Stimulated activated CD8-positive, alpha-beta memory T cell treated with anti-CD3 and anti-CD28 coated beads, Interleukin-2, amount 100 ng/mL, for 1 hour (primary cell): Measurements from ENCODE around the gene PCDHGB2.
"Not testable (repeated sequence)": the region's sequence is repeated elsewhere in the genome, so short reads cannot be mapped to it uniquely, and the experiment has no call there.

Experiments used
- DNase-seq, 2 donors: peaks; one replicate each; pipeline ENCODE4 v3.0.0-alpha.2; 2020; ENCODE audit warnings: low read depth in 2 of 2

Gene PCDHGB2

DNA sequence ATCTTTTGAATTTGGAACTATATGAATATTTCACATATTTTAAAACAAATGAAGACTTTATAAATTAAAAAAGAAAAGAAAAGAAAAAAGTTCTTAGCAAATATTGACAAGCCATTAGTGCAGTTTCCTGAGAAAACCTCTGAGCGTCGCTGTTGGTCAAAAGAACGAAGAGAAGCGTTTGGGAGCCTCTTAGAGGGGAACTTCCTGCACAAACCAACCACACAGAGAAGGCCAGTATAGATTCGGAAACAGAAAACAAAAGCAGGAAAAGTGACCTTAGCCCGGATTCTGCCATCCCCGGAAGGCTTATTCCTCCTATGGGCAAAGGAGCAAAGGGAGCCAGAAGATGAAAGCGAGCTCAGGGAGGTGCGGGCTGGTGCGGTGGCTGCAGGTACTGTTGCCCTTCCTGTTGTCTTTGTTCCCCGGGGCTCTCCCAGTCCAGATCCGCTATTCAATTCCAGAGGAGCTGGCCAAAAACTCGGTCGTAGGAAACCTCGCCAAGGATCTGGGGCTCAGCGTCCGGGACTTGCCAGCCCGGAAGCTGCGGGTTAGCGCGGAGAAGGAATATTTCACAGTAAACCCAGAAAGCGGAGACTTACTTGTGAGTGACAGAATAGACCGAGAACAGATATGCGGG lies at the start of gene PCDHGB2:
Gene PCDHGB2 (plus strand): TSS at position 205 of the 637 bp plus-strand sequence. CDS start 142 bp downstream, at position 347.
- no peak for DNase-seq

DNA sequence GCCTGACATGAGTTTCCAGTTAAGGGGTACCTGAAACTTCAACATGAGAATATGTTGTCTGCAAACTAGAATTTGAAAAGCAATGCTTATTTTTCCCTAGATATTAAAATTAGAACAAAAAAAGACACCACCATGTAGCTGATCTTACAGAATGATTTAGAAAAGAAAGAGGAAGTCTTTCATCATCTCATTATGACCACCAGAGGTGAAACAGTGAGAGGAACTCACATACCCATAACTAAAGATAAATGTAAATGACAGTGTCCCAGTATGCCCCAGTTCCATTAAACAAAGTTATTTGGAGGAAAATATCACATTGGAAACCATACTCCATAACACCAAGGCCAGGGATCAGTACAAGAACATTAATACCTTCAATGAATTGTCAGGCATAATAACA lies 46.1 kb upstream of the PCDHGB2 start:
- no peak for DNase-seq

GRCh38 chr5:141316963-141317362 lies 42.8 kb upstream of the PCDHGB2 start:
- DNase-seq, result not testable (repeated sequence)

DNA sequence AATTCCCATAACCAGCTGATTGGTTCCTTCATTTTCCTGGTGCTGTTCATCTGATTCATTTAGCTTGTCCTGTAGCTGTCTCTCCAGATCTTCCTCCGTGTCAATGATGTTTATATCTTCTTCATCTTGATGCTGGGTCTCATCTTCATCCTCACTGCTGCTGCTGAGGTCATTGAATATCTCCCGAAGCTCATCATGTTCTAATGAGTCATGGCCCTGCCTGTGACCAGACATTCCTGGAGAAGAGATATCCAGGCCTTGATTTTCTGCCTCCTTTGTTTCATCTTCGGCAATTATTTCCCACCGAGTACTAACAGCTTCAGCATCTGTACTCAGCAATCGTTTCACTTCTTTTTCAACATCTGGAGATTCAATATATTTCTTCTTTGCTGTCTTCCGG lies 40.6 kb upstream of the PCDHGB2 start:
- no peak for DNase-seq

GRCh38 chr5:141319699-141320098 lies 40.1 kb upstream of the PCDHGB2 start:
- no peak for DNase-seq

- DNase-seq, result peak; percentile 85 to 90
These were observed 39.3 kb upstream of the PCDHGB2 start, which contains the start of gene TAF7 for GRCh38 chr5:141320225-141321169. Gene TAF7, minus strand, starts transcription at chr5:141320784. Its CDS starts 740 bp downstream, at chr5:141320044.

DNA sequence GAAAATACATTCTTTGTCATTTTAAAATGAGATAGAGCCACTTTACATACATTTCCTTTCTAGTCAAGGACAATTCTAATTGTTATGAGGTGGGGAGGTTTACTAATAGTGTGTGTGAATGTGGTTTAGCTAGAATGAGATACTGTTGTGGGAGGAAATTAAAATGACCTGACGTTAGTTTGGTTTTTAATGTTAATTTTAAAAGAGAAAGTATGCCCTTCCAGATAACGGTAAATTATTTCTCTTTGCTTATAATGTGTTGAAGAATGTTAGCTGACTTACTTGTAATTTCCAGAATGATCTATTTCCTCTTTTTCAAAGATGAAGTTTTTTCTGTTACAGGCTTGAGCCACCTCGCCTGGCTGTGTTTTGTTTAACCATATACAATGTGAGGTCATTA lies 37.5 kb upstream of the PCDHGB2 start:
- no peak for DNase-seq

- peak; percentile 31 to 43 for DNase-seq
These were observed 33.5 kb upstream of the PCDHGB2 start for GRCh38 chr5:141326088-141326854.

DNA sequence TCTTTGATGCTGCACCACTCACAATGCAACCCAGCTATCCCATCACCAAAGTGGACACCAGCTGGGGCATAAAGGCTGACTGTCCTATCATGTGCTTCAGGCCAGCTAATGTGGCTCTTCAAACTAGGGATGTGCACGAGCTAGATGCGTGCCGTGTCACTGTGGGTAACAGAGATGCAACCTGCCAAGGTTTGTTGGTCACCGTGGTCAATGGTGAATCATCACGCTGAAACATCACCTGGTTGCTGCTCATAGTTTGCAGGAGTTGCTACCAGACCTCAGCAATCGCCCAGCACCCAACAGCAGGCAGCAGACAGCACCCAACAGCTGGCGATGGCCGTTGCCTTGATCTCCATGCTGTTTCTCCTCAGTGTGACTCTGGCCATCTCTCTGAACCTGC lies 31.6 kb upstream of the PCDHGB2 start:
- no peak for DNase-seq

DNA sequence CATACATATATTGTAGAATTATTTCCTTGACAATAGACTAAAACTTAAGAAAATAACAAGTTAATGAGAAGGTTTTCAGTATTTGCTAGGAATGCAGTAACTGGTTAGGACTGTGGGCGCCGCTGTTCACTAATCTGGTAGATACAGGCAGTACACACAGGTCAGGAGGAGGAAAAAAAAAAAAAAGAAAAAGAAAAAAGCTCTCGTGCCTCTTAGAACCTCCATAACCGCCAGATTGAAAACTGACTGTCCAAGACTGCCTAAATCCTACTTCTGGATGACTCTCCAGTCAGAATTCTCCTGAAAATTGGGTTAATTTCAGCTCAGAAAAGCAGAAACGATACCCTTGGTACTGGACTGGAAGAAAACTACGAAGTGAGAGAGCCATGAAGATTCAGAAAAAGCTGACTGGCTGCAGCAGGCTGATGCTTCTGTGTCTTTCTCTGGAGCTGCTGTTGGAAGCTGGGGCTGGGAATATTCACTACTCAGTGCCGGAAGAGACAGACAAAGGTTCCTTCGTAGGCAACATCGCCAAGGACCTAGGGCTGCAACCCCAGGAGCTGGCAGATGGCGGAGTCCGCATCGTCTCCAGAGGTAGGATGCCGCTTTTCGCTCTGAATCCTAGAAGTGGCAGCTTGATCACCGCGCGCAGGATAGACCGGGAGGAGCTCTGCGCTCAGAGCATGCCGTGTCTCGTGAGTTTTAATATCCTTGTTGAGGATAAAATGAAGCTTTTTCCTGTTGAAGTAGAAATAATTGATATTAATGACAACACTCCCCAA lies 29.3 kb upstream of the PCDHGB2 start, which contains the start of gene PCDHGA1:
Gene PCDHGA1 (plus strand): TSS at position 216 of the 782 bp plus-strand sequence.
- no peak for DNase-seq

GRCh38 chr5:141332571-141332970 lies 27.2 kb upstream of the PCDHGB2 start:
- DNase-seq, result not testable (repeated sequence)

- no peak for DNase-seq
These were observed 21.1 kb upstream of the PCDHGB2 start, which contains the start of gene PCDHGA2 for GRCh38 chr5:141338538-141339306. Gene PCDHGA2, plus strand, starts transcription at chr5:141338760.

DNA sequence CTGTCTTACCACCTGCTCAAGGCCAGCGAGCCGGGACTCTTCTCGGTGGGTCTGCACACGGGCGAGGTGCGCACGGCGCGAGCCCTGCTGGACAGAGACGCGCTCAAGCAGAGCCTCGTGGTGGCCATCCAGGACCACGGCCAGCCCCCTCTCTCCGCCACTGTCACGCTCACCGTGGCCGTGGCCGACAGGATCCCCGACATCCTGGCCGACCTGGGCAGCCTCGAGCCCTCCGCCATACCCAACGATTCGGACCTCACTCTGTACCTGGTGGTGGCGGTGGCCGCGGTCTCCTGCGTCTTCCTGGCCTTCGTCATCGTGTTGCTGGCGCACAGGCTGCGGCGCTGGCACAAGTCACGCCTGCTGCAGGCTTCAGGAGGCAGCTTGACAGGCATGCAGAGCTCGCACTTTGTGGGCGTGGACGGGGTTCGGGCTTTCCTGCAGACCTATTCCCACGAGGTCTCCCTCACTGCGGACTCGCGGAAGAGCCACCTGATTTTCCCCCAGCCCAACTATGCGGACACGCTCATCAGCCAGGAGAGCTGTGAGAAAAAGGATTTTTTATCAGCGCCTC lies 18.9 kb upstream of the PCDHGB2 start:
- DNase-seq, result not testable (repeated sequence)

- no peak for DNase-seq
These were observed 17.0 kb upstream of the PCDHGB2 start for GRCh38 chr5:141342773-141343172.

- DNase-seq, result no peak
These were observed 16.4 kb upstream of the PCDHGB2 start, which contains the start of gene PCDHGA3 for GRCh38 chr5:141343242-141343952. Gene PCDHGA3, plus strand, starts transcription at chr5:141343829. Its CDS starts 205 bp downstream, at chr5:141344034.

GRCh38 chr5:141343953-141344463 lies 15.8 kb upstream of the PCDHGB2 start:
- DNase-seq, result no peak

DNA sequence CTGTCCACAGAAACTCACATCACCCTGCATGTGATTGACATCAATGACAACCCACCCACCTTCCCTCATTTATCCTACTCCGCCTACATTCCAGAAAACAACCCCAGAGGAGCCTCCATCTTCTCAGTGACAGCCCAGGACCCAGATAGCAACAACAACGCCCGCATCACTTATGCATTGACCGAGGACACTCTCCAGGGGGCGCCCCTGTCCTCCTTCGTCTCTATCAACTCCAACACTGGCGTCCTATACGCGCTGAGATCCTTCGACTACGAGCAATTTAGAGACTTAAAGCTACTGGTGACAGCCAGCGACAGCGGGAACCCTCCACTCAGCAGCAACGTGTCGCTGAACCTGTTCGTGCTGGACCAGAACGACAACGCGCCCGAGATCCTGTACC lies 14.5 kb upstream of the PCDHGB2 start:
- no peak for DNase-seq

DNA sequence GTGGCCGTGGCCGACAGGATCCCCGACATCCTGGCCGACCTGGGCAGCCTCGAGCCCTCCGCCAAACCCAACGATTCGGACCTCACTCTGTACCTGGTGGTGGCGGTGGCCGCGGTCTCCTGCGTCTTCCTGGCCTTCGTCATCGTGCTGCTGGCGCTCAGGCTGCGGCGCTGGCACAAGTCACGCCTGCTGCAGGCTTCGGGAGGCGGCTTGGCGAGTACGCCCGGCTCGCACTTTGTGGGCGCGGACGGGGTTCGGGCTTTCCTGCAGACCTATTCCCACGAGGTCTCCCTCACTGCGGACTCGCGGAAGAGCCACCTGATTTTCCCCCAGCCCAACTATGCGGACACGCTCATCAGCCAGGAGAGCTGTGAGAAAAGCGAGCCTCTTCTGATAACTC lies 13.8 kb upstream of the PCDHGB2 start:
- not testable (repeated sequence) for DNase-seq
